VCaP (cell line): ENCODE results near the gene GPAM.
"Not testable (repeated sequence)": the region's sequence is repeated elsewhere in the genome, so short reads cannot be mapped to it uniquely, and the experiment has no call there.

ENCODE experiments used
- H3K27ac ChIP-seq: fragments of 450-650 bp; 2 replicates; pipeline ENCODE4 v1.5.1; 2017
- CTCF ChIP-seq: fragments of 450-650 bp; conservative IDR thresholded peaks from 2 replicates; pipeline ENCODE4 v1.5.1; 2017; ENCODE audit warnings: mild to moderate bottlenecking, moderate library complexity

GPAM gene, protein sequence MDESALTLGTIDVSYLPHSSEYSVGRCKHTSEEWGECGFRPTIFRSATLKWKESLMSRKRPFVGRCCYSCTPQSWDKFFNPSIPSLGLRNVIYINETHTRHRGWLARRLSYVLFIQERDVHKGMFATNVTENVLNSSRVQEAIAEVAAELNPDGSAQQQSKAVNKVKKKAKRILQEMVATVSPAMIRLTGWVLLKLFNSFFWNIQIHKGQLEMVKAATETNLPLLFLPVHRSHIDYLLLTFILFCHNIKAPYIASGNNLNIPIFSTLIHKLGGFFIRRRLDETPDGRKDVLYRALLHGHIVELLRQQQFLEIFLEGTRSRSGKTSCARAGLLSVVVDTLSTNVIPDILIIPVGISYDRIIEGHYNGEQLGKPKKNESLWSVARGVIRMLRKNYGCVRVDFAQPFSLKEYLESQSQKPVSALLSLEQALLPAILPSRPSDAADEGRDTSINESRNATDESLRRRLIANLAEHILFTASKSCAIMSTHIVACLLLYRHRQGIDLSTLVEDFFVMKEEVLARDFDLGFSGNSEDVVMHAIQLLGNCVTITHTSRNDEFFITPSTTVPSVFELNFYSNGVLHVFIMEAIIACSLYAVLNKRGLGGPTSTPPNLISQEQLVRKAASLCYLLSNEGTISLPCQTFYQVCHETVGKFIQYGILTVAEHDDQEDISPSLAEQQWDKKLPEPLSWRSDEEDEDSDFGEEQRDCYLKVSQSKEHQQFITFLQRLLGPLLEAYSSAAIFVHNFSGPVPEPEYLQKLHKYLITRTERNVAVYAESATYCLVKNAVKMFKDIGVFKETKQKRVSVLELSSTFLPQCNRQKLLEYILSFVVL

DNA sequence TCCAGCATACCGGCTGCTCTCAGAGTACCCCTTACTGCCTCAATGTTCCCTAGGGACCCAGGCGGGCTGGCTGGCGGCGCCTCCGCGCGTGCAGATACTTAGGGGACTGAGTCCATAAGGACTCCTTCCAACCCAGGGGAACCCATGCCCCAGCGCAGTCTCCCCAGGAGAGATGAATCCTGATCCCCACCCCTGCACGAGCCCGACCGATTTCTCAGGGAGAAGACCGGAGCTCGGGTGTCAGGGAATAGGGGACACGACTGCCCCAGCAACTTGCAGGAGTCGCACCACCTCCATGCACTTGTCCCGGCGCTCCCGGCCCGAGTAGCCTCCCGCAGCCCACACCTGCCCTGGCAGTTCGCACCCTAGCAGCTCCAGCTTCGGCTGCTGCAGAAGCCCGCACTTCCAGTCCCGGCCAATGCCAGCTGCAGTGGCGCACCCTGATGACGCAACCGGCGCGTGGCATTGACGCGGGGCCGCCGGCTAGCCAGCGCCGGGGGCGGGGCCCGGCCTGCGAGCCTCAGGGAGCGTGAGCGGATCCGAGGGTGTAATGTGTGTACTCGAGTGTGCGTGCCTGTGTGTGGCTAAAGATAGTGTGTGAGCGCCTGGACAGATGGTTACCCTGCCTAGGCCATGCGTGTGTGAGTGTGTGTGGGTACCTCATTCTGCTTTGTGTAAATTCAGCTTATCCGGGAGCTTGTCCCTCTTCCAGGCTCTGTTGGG lies at the start of gene GPAM:
Gene GPAM (minus strand): TSS at position 437 of the 723 bp plus-strand sequence. CDS start 1,981 bp downstream, outside the sequence.
- no peak for TF ChIP-seq CTCF
- H3K27ac ChIP-seq = peak within 1 kb of the TSS; percentile 81

- no peak overlapping the region for H3K27ac ChIP-seq
These were observed 49.1 kb upstream of the GPAM start for GRCh38 chr10:112232670-112233069.

GRCh38 chr10:112231602-112232400 lies 48.2 kb upstream of the GPAM start:
- H3K27ac ChIP-seq = no peak overlapping the region
- no peak for TF ChIP-seq CTCF

More at GRCh38 chr10:112232670-112233069, 49.1 kb upstream of the GPAM start:
- TF ChIP-seq CTCF = no peak

DNA sequence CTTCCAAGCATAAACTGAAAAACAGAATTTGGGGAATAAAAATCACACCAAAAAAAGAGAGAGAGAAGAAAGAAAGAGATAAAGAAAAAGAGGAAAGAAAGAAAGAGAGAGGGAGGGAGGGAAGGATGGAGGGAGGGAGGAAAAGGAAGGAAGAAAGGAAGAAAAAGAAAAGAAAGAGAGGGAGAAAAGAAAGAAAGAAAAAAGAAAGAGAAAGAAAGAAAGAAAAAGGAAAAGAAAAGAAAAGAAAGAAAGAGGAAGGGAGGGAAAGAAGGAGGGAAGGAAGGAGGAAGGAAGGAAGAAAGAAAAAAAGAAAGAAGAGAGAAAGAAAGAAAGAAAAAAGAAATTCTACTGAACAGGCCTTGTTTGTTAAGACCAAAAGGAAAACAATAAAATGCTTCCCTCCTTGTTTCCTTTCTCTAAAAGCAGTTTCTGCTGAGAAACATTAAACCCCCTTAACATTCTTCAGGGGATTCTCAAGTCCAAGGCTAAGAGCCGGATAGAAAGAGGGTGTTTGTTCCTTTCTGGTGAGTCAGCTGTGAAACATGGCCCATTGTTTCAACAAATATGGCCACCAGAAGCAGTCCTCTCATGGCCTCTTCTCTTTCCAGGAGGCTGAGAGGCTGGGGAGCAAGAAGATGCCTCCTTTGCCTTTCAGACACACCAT lies 46.9 kb upstream of the GPAM start:
- TF ChIP-seq CTCF = no peak

GRCh38 chr10:112229901-112230300 lies 46.3 kb upstream of the GPAM start:
- no peak for TF ChIP-seq CTCF
- H3K27ac ChIP-seq = no peak overlapping the region

More for the DNA sequence above, 46.9 kb upstream of the GPAM start:
- no peak overlapping the region for H3K27ac ChIP-seq

DNA sequence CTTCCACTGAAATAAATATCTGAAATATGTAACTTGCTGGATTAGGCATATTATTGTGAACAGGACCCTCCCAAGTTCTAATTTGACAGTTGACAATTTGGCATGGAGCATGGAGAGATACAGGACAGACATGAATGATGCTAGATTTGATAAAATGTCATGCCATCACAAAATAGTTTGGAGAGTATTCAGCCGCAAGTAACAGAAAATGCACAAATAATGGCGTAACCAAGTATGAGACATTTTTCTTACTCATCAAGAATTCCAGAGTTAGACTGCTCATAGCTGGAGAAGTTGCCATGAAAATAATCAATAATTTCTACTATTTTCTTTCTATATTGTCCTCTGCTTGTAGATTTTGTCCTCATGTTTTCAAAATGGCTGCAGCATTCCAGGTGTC lies 45.5 kb upstream of the GPAM start:
- TF ChIP-seq CTCF = no peak
- H3K27ac ChIP-seq = no peak overlapping the region

DNA sequence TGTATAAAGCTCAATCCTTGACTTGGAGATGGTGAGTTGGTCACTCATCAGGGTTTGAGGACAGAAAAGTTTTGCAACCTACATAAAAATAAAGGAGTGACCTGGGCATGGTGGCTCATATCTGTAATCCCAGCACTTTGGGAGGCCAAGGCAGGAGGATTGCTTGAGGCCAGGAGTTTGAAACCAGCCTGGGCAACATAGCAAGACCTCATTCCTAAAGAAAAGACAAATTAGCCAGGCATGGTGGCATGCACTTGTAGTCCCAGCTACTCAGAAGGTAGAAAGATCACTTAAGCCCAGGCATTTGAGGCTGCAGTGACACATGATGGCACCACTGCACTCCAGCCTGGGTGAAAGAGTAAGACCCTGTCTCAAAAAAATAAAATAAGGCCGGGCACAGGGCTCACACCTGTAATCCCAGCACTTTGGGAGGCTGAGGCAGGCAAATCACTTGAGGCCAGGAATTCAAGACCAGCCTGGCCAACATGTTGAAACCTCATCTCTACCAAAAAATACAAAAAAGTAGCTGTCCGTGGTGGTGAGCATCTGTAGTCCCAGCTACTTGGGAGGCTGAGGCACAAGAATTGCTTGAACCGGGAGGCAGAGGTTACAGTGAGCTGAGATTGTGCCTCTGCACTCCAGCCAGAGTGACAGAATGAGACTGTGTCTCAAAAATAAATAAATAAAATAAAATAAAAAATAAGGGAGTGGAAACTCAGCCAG lies 45.0 kb upstream of the GPAM start:
- H3K27ac ChIP-seq = not testable (repeated sequence)
